Activated CD4-positive, alpha-beta T cell treated with anti-CD3 and anti-CD28 coated beads, Interleukin-2, amount 50 U/mL, for 24 hours (primary cell): ENCODE data around the gene RNF144A.
A peak's percentile ranks its signal among the peaks of the same experiment; 100 is the strongest.

Experiments
- DNase-seq, 2 donors: peaks; one replicate each; pipeline ENCODE4 v3.0.0-alpha.2; 2020; ENCODE audit warnings: low read depth in 1 of 2, low spot score in 1 of 2

The RNF144A gene

DNA sequence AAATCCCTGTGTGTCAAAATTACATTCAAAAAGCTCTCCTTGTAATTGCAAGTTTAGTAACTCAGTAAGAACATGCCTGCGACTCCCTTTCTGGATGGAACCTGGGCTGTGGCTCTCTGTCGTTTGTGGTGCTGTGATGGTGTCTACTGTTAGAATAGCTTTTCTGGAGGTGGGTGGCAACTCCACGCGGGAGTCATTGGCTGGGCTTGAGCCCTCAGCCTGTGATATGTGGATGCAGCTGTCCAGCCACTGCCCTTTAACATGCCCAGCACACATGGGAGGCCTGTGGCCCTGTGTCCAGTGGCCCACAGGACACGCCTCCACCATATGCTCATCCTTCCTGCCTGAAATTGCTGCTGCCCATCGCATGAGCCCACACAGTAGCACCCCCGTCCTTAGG, 124.2 kb downstream of the RNF144A start:
- no peak for DNase-seq

DNA sequence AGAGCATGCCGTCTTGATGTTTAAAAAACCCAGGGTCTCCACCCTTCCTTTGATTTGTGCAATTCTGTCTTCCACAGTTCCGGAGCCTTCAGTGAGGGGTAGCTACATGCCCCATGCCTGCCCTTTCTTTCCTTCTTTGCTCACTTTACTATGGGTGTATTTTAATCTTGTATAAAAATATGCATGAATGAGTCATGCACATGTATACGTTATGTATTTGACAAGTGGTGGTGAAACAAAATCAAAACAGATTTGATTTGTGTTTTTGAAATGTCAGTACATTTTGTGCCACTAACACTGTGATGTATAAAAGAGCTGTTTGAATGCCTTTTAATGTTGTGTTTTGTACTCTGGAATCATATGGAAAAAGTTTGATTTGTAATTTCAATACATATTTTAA, 126.5 kb downstream of the RNF144A start:
- DNase-seq, result no peak

DNA sequence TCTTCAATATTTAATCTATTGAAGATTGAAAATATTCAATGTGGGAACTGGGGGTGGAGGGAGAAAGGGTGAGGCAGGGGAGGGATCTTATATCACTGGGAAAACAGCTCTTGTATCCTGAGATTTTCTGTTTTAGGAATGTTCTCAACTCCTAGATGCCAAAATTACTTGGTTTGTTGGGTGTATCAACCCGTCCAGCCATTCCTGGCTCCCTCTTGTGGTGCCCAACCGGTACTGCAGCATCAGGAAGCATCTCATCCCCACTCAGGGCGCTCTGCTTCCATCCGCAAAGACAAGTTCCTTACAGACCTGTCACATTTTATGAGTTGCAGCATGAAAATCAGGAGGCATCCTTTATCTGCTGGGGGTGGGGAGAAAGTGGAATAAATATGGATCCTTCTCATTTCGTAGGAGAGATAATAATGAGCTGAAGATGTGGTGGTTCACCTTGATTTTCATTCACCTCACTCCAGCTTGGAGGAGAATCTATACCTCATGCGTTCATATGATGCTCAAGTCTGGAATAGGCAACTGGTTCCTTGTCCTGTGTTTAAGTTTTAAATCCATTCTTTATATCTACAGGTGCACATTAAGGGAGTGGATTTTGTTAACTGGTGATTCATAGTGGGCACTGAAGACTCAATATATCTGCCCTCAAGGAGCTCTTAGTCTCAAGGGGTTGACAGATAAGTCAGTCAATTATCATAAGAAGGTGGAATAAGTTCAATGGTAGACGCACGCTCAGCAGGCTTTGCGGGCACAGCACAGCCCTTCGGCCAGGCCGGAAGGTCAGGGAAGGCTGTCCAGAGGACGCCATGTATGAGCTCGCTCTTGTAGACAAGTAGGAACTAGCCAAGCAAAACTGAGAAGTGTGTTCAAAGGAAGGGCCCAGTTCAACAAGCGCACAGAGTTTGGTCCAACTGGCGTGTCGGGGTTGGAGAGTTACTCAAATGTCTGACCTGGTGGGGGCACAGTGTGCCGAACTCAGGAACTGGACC, 127.3 kb downstream of the RNF144A start:
- peak; percentile 36 to 59 for DNase-seq

DNA sequence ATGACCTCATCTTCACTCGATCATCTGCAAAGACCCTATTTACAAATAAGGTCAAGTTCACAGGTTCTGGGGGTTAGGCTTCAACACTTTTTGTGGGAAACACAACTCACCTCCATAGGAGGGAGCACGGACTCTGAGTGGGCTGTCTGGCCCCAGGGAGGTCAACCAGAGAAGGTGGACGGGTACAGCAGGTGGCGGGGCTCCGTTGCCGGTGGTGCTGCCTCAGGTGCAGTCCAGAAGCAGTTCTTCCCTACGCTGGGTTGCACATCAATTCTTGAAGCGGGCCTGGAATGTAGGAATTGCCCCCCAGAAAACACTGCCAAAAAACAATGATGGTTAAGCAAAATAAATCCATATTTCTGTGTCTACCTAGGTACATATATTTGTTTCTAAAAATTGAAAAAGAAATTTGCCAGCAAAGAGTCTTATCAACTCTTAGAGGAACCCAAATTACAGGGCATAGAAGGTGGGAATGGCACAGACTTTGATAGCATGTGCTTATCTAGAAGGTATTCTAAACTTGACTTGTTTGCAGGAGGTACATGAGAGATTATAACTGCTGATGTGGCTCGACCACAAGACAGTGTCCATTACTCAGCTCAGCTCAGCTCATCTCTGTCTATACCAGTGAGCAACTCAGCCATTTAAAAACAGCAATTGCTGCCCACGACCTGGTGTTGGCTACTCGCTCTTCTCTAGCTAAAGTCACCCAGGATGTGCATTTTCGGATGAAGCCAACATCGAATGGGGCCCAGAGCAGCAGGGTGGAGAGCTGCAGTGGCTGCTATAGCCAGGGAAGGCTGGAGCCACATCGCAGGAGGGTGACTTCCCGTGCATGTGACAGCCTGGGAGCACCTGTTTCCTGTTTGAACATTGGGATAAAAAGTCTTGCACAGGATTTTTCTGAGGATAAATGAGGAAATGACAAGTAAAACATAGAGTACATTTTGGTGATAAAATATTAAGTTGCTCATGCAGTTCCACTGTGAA, 128.7 kb downstream of the RNF144A start:
- no peak for DNase-seq

DNA sequence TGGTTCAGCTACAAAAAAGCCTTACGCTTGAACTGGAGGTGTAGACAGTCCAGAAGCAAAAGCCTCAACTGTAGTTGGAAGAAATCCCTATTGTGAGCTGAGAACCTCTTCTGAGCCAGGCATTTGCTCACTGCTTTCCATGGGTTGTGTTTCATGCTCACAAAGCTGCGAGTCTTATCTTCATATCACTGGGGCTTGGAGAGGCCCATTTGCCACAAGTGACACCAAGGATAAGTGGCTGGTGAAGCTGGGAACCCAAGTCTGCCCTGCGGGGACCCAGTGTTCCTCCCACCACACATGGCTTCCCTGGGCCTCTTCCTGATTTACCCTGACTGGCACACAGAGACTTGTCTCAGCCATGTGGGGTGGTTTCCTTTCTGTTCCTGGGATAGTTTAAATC, 130.4 kb downstream of the RNF144A start:
- DNase-seq, result no peak

DNA sequence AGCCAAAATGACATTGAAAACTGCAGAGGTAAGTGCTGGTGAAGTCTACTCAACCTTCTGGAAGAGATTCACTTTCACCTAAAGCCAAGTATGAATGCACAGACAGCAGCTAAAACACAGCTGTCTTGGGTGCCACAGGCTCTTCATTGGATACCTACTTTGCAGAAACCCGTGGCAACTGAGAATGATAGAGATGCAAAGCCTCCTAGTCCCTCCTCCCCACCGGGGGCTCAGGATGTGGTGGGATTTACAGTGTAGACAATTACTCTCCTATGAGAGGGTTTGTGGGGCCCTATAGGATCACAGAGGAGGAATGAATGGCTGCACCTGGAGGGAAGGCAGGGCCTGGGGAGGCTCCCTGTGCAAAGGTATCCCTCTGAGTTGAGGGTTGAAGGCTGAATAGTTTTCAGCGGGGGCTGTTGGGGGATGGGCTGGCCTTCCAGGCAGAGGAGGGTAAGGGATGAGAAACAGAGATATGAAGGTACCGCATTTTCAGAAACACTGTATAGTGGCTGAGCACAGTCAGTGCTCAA, 131.6 kb downstream of the RNF144A start:
- no peak for DNase-seq

DNA sequence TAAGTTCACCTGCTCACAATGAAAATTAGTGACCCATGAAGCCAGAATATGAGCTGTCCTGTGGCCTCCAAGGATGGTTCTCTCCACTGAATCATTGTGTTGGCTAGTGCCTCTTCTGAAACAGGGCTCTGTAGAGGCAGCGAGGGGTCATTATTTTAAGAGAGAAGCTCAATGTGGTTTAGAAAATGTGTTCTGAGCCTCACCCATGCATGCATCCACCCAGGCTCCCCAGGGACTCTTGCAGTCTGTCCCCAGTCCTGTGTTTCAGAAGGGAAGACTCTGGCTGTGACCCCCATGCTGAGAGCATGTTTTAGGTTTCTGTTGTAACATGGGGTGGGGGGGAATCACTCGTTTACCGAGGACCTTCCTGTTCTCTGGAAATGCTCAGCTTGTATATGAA, 135.2 kb downstream of the RNF144A start:
- no peak for DNase-seq

DNA sequence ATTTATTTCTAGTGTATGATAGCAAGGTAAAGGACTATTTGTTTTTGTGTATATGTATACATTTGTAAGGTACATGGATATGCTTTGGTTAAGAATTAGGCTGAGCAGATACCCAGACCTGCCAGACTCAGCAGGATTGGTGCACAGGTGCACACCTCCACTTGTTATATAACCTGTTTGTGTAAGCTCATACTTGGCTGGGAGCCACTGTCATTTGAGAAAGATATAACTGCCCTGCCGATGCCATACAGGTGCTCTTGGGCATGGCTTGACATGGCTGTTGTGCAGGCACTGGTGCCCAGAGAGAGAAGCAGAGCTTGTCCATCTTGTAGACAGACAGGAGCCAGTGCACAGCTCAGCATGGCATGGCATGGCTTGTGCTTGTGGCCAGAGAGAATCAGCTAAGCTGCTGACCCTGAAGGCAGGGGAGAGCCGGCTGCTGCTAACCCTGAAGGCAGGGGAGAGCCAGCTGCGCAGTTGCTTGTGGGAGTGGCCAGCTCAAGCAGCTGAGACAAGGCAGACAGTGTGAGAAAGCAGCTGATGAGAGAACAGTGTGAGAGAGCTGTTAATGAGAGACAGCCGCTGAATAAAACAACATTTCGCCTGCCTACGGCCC, 136.5 kb downstream of the RNF144A start:
- no peak for DNase-seq

DNA sequence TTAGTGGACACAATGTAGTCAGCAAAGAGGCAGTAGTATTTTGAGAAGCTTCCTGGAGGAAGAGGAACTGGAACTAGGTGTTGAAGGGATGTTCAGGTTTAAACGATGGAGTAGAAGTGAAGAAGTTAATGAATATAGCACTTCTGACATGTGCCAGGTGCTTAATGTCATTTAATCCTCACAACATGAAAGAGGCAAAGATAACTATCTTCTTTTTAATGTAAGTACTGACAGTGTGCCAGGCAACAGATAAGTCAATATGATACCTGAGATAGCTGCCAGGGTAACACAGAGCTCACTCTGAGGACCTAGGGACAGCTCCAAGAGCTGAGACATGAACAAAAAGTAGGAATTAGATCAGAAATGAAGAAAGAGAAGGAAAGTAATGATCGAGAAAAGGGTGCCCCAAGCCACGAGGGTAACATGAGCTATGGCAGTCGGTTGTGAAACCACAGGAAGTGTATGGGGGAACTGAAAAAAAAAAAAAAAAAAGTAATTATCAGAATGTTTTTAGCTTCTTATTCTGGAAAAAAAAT, 140.7 kb downstream of the RNF144A start:
- DNase-seq, result no peak

DNA sequence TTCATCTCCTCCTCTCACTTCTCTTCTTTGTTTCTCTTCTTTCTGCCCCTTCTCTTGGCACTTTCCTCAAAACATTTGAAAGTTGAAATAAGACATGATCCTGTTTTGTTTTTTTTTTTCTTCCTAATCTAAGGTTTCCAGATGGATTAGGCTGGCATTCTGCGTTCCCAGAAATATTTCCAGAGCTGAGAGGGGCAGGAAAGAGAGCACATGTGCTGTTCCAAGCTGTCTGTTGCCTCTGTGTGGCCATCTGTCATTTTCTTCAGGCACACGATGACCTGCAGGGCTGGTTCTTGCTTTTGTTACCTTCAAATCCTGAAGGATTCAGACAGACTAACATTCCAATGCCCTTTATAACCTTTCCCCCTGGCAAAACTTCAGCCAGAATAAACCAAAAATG, 142.9 kb downstream of the RNF144A start:
- DNase-seq, result no peak

DNA sequence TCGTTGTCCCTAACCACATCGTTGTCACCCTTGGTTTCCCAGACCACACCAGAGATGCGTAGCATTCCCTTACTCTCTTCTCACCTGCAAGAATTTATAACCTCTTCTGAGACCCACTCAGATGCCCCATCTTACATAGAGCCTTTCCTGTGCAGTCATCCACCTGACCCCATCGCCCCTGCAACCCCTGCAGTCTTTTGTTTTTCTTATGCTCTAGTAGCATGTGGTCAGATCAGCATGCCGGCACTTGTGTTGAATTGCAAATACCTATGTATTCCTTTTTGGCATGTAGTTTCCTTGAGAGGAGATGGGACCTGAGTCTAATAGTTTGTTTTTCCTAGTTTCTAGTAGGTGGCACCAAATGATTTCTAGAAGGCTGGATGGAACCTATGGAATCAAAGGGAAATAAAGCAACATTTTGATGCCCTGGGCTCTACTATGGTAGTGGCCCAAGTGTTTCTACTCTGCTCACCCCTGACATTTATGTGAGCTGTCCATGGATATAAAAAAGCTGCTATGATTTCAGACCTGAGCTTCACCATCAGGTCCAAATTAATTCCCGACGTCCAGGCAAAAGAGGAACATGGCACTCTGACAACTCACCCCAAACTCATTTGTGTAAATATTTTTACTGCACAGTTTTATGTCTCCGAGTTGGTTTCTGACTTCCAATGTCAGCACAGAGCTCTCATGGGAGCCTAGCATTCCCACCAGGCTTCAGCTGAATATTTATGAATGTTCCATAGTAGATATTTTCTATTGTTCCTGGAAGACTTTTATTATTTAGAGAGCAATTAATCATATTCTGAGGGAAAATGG, 143.6 kb downstream of the RNF144A start:
- no peak for DNase-seq

DNA sequence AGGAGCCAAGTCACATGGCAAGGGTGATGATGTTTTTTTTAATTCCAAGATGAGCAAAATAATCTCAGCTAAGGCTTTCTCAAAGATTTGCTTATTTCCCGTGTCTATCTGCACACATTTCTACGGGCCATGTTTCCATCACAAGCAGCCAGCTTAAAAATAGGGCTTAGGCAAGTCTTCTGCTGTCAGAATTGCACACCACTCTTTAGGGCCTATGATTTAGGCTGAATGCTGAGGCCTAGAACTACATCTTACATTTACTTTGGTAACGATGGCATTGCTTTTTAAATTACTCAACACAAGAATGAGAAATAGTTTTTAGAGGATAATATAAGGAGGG, 144.2 kb downstream of the RNF144A start:
- DNase-seq, result no peak

DNA sequence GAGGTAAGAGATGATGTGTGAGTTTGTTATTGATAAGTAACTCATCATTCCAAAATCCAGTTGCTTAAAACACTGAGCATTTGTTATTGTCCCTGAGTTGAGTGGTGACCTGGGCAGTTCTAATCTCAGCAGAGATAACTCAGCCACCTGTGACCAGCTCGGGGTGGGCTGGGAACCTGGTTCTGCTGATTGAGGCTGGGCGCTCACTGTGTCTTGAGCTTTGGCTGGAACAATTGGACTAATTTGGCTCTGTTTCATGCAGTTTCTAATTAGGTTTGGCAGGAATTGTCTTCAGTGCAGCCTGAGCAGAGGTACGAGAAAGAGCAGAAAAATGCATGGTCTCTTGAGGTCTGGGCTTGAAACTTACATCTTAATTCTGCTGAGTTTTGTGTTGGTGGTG, 144.7 kb downstream of the RNF144A start:
- no peak for DNase-seq

DNA sequence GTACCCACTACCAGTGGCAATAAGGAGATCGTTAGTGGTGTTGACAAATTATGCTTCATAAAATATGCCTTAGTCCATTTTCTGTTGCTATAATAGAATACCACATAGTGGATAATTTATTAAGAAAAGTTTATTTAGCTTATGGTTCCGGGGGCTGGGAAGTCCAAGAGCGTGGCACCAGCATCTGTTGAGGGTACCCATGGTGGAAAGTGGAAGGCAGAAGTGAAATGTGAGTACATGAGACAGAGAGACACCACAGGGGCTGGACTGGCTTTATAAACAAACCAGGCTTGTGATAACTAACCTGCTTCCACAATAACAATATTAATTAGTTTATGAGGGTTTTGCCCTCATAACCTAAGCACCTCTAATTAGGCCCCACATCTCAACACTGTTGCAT, 146.6 kb downstream of the RNF144A start:
- DNase-seq, result no peak

DNA sequence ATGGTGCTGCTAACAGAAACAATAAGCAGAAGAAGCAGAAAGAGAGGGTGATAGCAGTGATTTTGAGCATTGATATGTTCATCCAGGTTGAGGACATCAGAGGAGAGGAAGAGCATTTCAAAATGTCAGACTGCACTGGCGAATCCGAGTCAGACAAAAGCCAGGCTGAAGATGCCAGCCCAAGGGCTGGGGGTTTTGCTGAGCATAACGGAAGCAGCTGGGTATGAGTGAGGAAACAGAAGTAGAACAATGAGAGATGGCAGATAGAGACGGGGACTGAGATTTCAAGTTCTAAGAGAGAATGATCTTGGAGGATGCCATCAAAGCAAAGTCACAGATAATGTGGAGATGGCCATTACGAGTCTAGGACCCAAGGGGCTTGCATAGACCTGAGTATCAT, 151.2 kb downstream of the RNF144A start:
- DNase-seq, result no peak

DNA sequence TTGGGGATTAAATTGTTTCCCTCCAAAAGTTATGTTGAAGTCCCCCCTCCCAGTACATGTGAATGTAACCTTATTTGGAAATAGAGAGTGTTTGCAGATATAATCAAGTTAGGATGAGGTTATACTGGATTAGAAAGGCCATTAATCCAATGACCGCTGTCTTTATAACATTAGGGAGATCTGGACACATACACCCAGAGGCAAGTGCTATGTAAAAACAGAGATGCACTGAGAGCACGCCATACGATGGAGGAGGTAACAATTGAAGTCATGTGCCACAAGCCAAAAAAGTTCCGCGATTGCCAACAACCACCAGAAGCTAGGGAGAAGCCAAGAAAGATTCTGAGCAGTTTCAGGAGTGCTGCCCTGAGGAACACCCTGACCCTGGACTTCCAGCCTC, 153.3 kb downstream of the RNF144A start:
- DNase-seq, result no peak

DNA sequence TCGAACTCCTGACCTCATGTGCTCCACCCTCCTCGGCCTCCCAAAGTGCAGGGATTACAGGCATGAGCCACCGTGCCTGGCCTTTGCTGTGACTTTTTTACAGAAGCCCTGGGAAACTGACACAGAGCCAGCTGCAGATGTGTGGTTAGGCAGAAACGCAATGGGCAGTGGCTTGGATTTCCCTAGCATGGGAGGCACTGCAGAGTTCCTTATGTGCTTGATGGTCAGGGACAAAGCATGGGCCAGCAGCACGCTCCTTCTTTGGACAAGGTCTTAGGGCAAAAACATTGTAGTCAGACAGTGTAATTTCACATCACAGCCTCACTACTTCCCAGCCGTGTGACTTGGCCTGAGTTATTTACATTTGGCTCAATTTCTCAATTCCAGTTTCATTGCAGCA, 153.9 kb downstream of the RNF144A start:
- no peak for DNase-seq

DNA sequence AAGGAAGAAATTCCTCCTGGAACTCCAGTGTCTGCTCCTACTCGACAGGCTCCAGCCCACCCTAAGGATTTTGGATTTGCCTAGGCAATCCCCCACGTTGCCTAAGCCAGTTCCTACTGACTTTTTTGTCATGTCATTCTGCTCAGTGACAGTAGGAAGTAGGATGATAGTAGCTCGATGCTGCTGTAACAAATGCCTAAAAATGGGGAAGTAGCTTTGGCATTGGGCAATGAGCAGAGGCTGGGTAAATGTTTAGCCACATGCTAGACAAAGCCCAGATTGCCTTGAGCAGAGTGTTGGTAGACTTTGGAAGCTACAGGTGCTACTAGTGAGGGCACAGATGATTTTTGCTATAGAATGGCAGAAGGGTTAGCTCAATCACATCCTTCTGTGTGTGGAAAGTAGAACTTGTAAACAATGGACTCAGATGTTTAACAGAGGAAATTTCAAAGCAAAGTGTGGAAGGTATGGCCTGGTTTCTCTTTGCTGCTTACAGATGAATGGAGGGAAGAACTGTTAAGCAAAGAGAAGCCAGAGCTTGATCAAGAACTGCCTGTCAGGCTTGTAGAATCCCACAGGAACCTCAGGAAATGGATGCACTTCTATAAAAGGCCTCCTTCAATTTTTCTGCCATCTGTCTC, 154.8 kb downstream of the RNF144A start:
- no peak for DNase-seq

DNA sequence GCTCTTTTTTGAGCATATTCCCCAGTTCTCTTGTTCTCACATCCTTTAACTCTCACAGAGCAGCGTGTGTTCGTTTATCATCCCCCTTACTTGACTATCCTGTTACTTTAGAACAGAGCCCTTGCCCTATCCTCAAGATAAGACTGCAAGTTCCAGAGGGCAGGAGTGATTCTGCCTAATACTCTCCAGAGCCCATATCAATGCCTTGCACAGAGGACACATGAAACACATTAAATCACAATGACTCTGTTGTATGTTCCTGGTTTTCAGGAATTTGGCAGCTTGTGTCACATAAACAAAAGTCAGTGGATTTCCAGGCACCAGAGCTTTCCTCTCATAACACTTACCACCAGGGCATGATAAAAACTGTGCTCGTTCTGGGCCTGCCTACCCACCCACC, 156.7 kb downstream of the RNF144A start:
- no peak for DNase-seq

DNA sequence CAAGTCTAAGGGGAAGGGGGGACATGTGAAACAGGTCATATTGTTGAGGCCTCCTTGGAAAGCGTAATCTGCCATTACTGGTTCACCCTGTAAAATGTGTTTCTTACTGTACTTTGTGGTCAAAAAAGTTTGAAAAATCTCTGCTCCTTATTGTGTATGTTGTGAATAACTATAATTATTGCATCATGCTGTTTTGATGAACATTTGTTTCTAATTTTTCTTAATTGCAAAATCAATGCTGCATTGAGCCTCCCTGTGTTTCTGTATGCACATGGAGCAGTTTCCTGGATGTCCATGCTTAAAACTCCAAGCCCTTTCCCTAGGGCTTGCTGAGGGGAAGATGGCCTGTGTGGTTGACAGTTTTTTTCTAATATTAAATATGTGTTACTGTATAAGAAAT, 158.6 kb downstream of the RNF144A start:
- DNase-seq, result no peak
